ENCODE results near the gene GPHA2.
"Not testable (repeated sequence)": the region's sequence is repeated elsewhere in the genome, so short reads cannot be mapped to it uniquely, and the experiment has no call there.

The GPHA2 gene

GRCh38 chr11:64935359-64936081 is at the start of gene GPHA2:
TSS of gene GPHA2 (minus strand) at chr11:64935893. CDS start at chr11:64935460, 433 bp downstream.
- H3K4me1 ChIP-seq (ENCODE audit: control insufficient read depth, low read depth, low read length) = peaks cover 3% of the 10 kb centered on the region
- no peaks in the 10 kb centered on the region for H3K36me3 ChIP-seq (ENCODE audit: control insufficient read depth, low read depth, low read length)
- no peaks in the 10 kb centered on the region for H3K27me3 ChIP-seq (ENCODE audit: control insufficient read depth, insufficient read depth, low read length)
- H3K27ac ChIP-seq (ENCODE audit: low read length) = no peak within 1 kb of the TSS
- no peaks in the 10 kb centered on the region for H3K9me3 ChIP-seq (ENCODE audit: control insufficient read depth, low read depth, low read length)
- H3K4me3 ChIP-seq (ENCODE audit: low read length) = peak within 1 kb of the TSS; percentile 12
- no peak within 1 kb of the TSS for H3K9ac ChIP-seq (ENCODE audit: low read length)

GRCh38 chr11:64983339-64983738 is 47.6 kb upstream of the GPHA2 start:
- H3K27me3 ChIP-seq (ENCODE audit: control insufficient read depth, insufficient read depth, low read length); H3K4me3 ChIP-seq (ENCODE audit: low read length); H3K27ac ChIP-seq (ENCODE audit: low read length); H3K9me3 ChIP-seq (ENCODE audit: control insufficient read depth, low read depth, low read length); H3K4me1 ChIP-seq (ENCODE audit: control insufficient read depth, low read depth, low read length); H3K9ac ChIP-seq (ENCODE audit: low read length); H3K36me3 ChIP-seq (ENCODE audit: control insufficient read depth, low read depth, low read length): not testable (repeated sequence)

- H3K27ac ChIP-seq (ENCODE audit: low read length) = no peak overlapping the region
- H3K9ac ChIP-seq (ENCODE audit: low read length) = no peak overlapping the region
- no peak overlapping the region for H3K4me3 ChIP-seq (ENCODE audit: low read length)
- no peaks in the 10 kb centered on the region for H3K4me1 ChIP-seq (ENCODE audit: control insufficient read depth, low read depth, low read length)
- H3K9me3 ChIP-seq (ENCODE audit: control insufficient read depth, low read depth, low read length) = no peaks in the 10 kb centered on the region
- no peaks in the 10 kb centered on the region for H3K27me3 ChIP-seq (ENCODE audit: control insufficient read depth, insufficient read depth, low read length)
- no peaks in the 10 kb centered on the region for H3K36me3 ChIP-seq (ENCODE audit: control insufficient read depth, low read depth, low read length)
Measured at GRCh38 chr11:64976651-64977050, 41.0 kb upstream of the GPHA2 start.

- no peak overlapping the region for H3K27ac ChIP-seq (ENCODE audit: low read length)
- H3K4me3 ChIP-seq (ENCODE audit: low read length) = no peak overlapping the region
- H3K27me3 ChIP-seq (ENCODE audit: control insufficient read depth, insufficient read depth, low read length) = no peaks in the 10 kb centered on the region
- no peaks in the 10 kb centered on the region for H3K4me1 ChIP-seq (ENCODE audit: control insufficient read depth, low read depth, low read length)
- H3K9ac ChIP-seq (ENCODE audit: low read length) = no peak overlapping the region
- no peaks in the 10 kb centered on the region for H3K9me3 ChIP-seq (ENCODE audit: control insufficient read depth, low read depth, low read length)
- H3K36me3 ChIP-seq (ENCODE audit: control insufficient read depth, low read depth, low read length) = no peaks in the 10 kb centered on the region
Measured at GRCh38 chr11:64974124-64974523, 38.4 kb upstream of the GPHA2 start.

- no peaks in the 10 kb centered on the region for H3K4me1 ChIP-seq (ENCODE audit: control insufficient read depth, low read depth, low read length)
- no peak within 1 kb of the TSS for H3K27ac ChIP-seq (ENCODE audit: low read length)
- no peak within 1 kb of the TSS for H3K4me3 ChIP-seq (ENCODE audit: low read length)
- H3K9me3 ChIP-seq (ENCODE audit: control insufficient read depth, low read depth, low read length) = no peaks in the 10 kb centered on the region
- H3K27me3 ChIP-seq (ENCODE audit: control insufficient read depth, insufficient read depth, low read length) = no peaks in the 10 kb centered on the region
- no peak within 1 kb of the TSS for H3K9ac ChIP-seq (ENCODE audit: low read length)
- no peaks in the 10 kb centered on the region for H3K36me3 ChIP-seq (ENCODE audit: control insufficient read depth, low read depth, low read length)
Measured at GRCh38 chr11:64971421-64972233, 35.9 kb upstream of the GPHA2 start, which contains the start of gene MAJIN. TSS of gene MAJIN (minus strand) at chr11:64972108. CDS start at chr11:64959405, 12,703 bp downstream.

- H3K27me3 ChIP-seq (ENCODE audit: control insufficient read depth, insufficient read depth, low read length) = no peaks in the 10 kb centered on the region
- H3K4me3 ChIP-seq (ENCODE audit: low read length) = no peak overlapping the region
- H3K9ac ChIP-seq (ENCODE audit: low read length) = no peak overlapping the region
- H3K27ac ChIP-seq (ENCODE audit: low read length) = no peak overlapping the region
- H3K4me1 ChIP-seq (ENCODE audit: control insufficient read depth, low read depth, low read length) = no peaks in the 10 kb centered on the region
- H3K36me3 ChIP-seq (ENCODE audit: control insufficient read depth, low read depth, low read length) = no peaks in the 10 kb centered on the region
- H3K9me3 ChIP-seq (ENCODE audit: control insufficient read depth, low read depth, low read length) = no peaks in the 10 kb centered on the region
Measured at GRCh38 chr11:64970731-64971151, 35.0 kb upstream of the GPHA2 start.

GRCh38 chr11:64969209-64969608 is 33.5 kb upstream of the GPHA2 start:
- Histone ChIP-seq H3K27ac (ENCODE audit: low read length) (no peak overlapping the region), H3K4me1 (ENCODE audit: control insufficient read depth, low read depth, low read length) (no peaks in the 10 kb centered on the region), H3K27me3 (ENCODE audit: control insufficient read depth, insufficient read depth, low read length) (no peaks in the 10 kb centered on the region)

GRCh38 chr11:64967375-64967774 is 31.7 kb upstream of the GPHA2 start:
- no peaks in the 10 kb centered on the region for H3K9me3 ChIP-seq (ENCODE audit: control insufficient read depth, low read depth, low read length)
- H3K27ac ChIP-seq (ENCODE audit: low read length) = no peak overlapping the region
- H3K4me1 ChIP-seq (ENCODE audit: control insufficient read depth, low read depth, low read length) = no peaks in the 10 kb centered on the region
- no peak overlapping the region for H3K9ac ChIP-seq (ENCODE audit: low read length)
- H3K36me3 ChIP-seq (ENCODE audit: control insufficient read depth, low read depth, low read length) = no peaks in the 10 kb centered on the region
- H3K4me3 ChIP-seq (ENCODE audit: low read length) = no peak overlapping the region
- no peaks in the 10 kb centered on the region for H3K27me3 ChIP-seq (ENCODE audit: control insufficient read depth, insufficient read depth, low read length)

More at GRCh38 chr11:64969209-64969608, 33.5 kb upstream of the GPHA2 start:
- no peaks in the 10 kb centered on the region for H3K9me3 ChIP-seq (ENCODE audit: control insufficient read depth, low read depth, low read length)
- no peak overlapping the region for H3K9ac ChIP-seq (ENCODE audit: low read length)
- no peak overlapping the region for H3K4me3 ChIP-seq (ENCODE audit: low read length)
- no peaks in the 10 kb centered on the region for H3K36me3 ChIP-seq (ENCODE audit: control insufficient read depth, low read depth, low read length)

GRCh38 chr11:64963072-64963631 is 27.5 kb upstream of the GPHA2 start:
- Histone ChIP-seq H3K27ac (ENCODE audit: low read length) (no peak overlapping the region), H3K36me3 (ENCODE audit: control insufficient read depth, low read depth, low read length) (no peaks in the 10 kb centered on the region), H3K27me3 (ENCODE audit: control insufficient read depth, insufficient read depth, low read length) (no peaks in the 10 kb centered on the region), H3K9me3 (ENCODE audit: control insufficient read depth, low read depth, low read length) (no peaks in the 10 kb centered on the region), H3K4me3 (ENCODE audit: low read length) (no peak overlapping the region), H3K9ac (ENCODE audit: low read length) (no peak overlapping the region), H3K4me1 (ENCODE audit: control insufficient read depth, low read depth, low read length) (no peaks in the 10 kb centered on the region)

GRCh38 chr11:64960719-64961118 is 25.0 kb upstream of the GPHA2 start:
- H3K27ac ChIP-seq (ENCODE audit: low read length) = no peak overlapping the region
- no peaks in the 10 kb centered on the region for H3K4me1 ChIP-seq (ENCODE audit: control insufficient read depth, low read depth, low read length)
- H3K27me3 ChIP-seq (ENCODE audit: control insufficient read depth, insufficient read depth, low read length) = no peaks in the 10 kb centered on the region

GRCh38 chr11:64959498-64959897 is 23.8 kb upstream of the GPHA2 start:
- Histone ChIP-seq H3K4me3 (ENCODE audit: low read length) (no peak overlapping the region), H3K9ac (ENCODE audit: low read length) (no peak overlapping the region), H3K27ac (ENCODE audit: low read length) (no peak overlapping the region), H3K27me3 (ENCODE audit: control insufficient read depth, insufficient read depth, low read length) (no peaks in the 10 kb centered on the region), H3K9me3 (ENCODE audit: control insufficient read depth, low read depth, low read length) (no peaks in the 10 kb centered on the region), H3K36me3 (ENCODE audit: control insufficient read depth, low read depth, low read length) (no peaks in the 10 kb centered on the region), H3K4me1 (ENCODE audit: control insufficient read depth, low read depth, low read length) (no peaks in the 10 kb centered on the region)

More at GRCh38 chr11:64960719-64961118, 25.0 kb upstream of the GPHA2 start:
- Histone ChIP-seq H3K36me3 (ENCODE audit: control insufficient read depth, low read depth, low read length) (no peaks in the 10 kb centered on the region), H3K9ac (ENCODE audit: low read length) (no peak overlapping the region), H3K4me3 (ENCODE audit: low read length) (no peak overlapping the region), H3K9me3 (ENCODE audit: control insufficient read depth, low read depth, low read length) (no peaks in the 10 kb centered on the region)

Data from iPS-18a (cell line).